ENCODE measurements around the gene CENPV. TPM values are rescaled to one million over a fixed set of nuclear protein-coding genes. Genes with fewer than 3 reads are reported as not detected.
"Not testable (repeated sequence)": the region's sequence is repeated elsewhere in the genome, so short reads cannot be mapped to it uniquely, and the experiment has no call there.

CENPV gene
- total and polyA plus RNA-seq, 5 experiments from 2014 or later: 24.7 to 30.9 (median 26.2) TPM

- Mint-ChIP-seq H3K4me3 (no peak overlapping the region), H3K9me3 (no peaks in the 10 kb centered on the region), H3K4me1 (peaks cover 0 to 2% (median 0%) of the 10 kb centered on the region in 4 donors), H3K27ac (peak overlapping the region in 2 of 10 donors; percentile 27 to 57), H3K36me3 (peaks cover 0 to 21% (median 16%) of the 10 kb centered on the region in 3 donors), H3K27me3 (no peaks in the 10 kb centered on the region)
- ATAC-seq (no peak), DNase-seq (no peak)
- POLR2A ChIA-PET: no interaction called here
Measured at GRCh38 chr17:16329519-16330271, 23.6 kb downstream of the CENPV start.

- Mint-ChIP-seq H3K4me3 (no peak overlapping the region), H3K36me3 (peaks cover 0 to 25% (median 16%) of the 10 kb centered on the region in 3 donors), H3K9me3 (no peaks in the 10 kb centered on the region), H3K27ac (peak overlapping the region in 1 of 10 donors; percentile 27), H3K27me3 (no peaks in the 10 kb centered on the region), H3K4me1 (peaks cover 0 to 2% (median 0%) of the 10 kb centered on the region in 4 donors)
- POLR2A ChIA-PET: no interaction called here
- DNase-seq (no peak), ATAC-seq (no peak)
Measured at GRCh38 chr17:16328997-16329396, 24.3 kb downstream of the CENPV start.

GRCh38 chr17:16327018-16327417 is 26.3 kb downstream of the CENPV start:
- DNase-seq: no peak
- Mint-ChIP-seq H3K36me3 (peaks cover 0 to 36% (median 21%) of the 10 kb centered on the region in 3 donors), H3K9me3 (no peaks in the 10 kb centered on the region), H3K27me3 (no peaks in the 10 kb centered on the region), H3K4me3 (no peak overlapping the region), H3K27ac (no peak overlapping the region), H3K4me1 (no peaks in the 10 kb centered on the region)
- POLR2A ChIA-PET: interaction anchor here (0.6 kb wide), 1 partner anchor 119 kb away, joined by 6 read pairs; no protein-coding TSS in a partner anchor
- ATAC-seq: no peak

- no peaks in the 10 kb centered on the region for H3K4me1 Mint-ChIP-seq
- H3K27ac Mint-ChIP-seq: no peak overlapping the region
- POLR2A ChIA-PET: no interaction called here
- DNase-seq (no peak), ATAC-seq (no peak)
- no peak overlapping the region for H3K4me3 Mint-ChIP-seq
- H3K27me3 Mint-ChIP-seq: no peaks in the 10 kb centered on the region
- no peaks in the 10 kb centered on the region for H3K9me3 Mint-ChIP-seq
- peaks cover 0 to 44% (median 26%) of the 10 kb centered on the region in 3 donors for H3K36me3 Mint-ChIP-seq
Measured at GRCh38 chr17:16325964-16326363, 27.3 kb downstream of the CENPV start.

- Mint-ChIP-seq H3K27me3 (no peaks in the 10 kb centered on the region), H3K36me3 (peaks cover 0 to 61% (median 28%) of the 10 kb centered on the region in 3 donors), H3K4me3 (no peak overlapping the region), H3K27ac (no peak overlapping the region), H3K9me3 (no peaks in the 10 kb centered on the region), H3K4me1 (no peaks in the 10 kb centered on the region)
- ATAC-seq (no peak), DNase-seq (no peak)
- POLR2A ChIA-PET: no interaction called here
Measured at GRCh38 chr17:16322636-16323035, 30.6 kb downstream of the CENPV start.

- H3K9me3 Mint-ChIP-seq: no peaks in the 10 kb centered on the region
- POLR2A ChIA-PET: no interaction called here
- no peak for ATAC-seq
- peaks cover 0 to 57% (median 23%) of the 10 kb centered on the region in 3 donors for H3K36me3 Mint-ChIP-seq
- DNase-seq: no peak
- peak overlapping the region in 3 of 10 donors; percentile 28 to 59 (median 53) for H3K27ac Mint-ChIP-seq
- peaks cover 0 to 5% (median 0%) of the 10 kb centered on the region in 4 donors for H3K4me1 Mint-ChIP-seq
- no peaks in the 10 kb centered on the region for H3K27me3 Mint-ChIP-seq
- H3K4me3 Mint-ChIP-seq: no peak overlapping the region
Measured at GRCh38 chr17:16319969-16320368, 33.3 kb downstream of the CENPV start.

GRCh38 chr17:16314859-16315258 is 38.4 kb downstream of the CENPV start:
- H3K36me3 Mint-ChIP-seq: peaks cover 0 to 55% (median 31%) of the 10 kb centered on the region in 3 donors
- ATAC-seq (no peak), DNase-seq (no peak)
- H3K9me3 Mint-ChIP-seq: no peaks in the 10 kb centered on the region
- POLR2A ChIA-PET: no interaction called here
- H3K27me3 Mint-ChIP-seq: no peaks in the 10 kb centered on the region
- H3K4me3 Mint-ChIP-seq: no peak overlapping the region
- H3K27ac Mint-ChIP-seq: no peak overlapping the region
- peaks cover 12 to 30% (median 24%) of the 10 kb centered on the region in 4 donors for H3K4me1 Mint-ChIP-seq

- H3K36me3 Mint-ChIP-seq: peaks cover 0 to 49% (median 30%) of the 10 kb centered on the region in 3 donors
- no peaks in the 10 kb centered on the region for H3K9me3 Mint-ChIP-seq
- peak overlapping the region in 1 of 10 donors; percentile 31 for H3K4me3 Mint-ChIP-seq
- H3K4me1 Mint-ChIP-seq: peaks cover 12 to 30% (median 24%) of the 10 kb centered on the region in 4 donors
- POLR2A ChIA-PET: interaction anchor here (1.2 kb wide), 1 partner anchor 28 kb away, joined by 3 read pairs; no protein-coding TSS in a partner anchor
- H3K27ac Mint-ChIP-seq: no peak overlapping the region
- ATAC-seq (no peak), DNase-seq (no peak)
- no peaks in the 10 kb centered on the region for H3K27me3 Mint-ChIP-seq
Measured at GRCh38 chr17:16314189-16314588, 39.1 kb downstream of the CENPV start.

- DNase-seq (peak in 1 of 10 donors; percentile 24), ATAC-seq (peak in 1 of 2 donors; percentile 44)
- H3K9me3 Mint-ChIP-seq: no peaks in the 10 kb centered on the region
- no peaks in the 10 kb centered on the region for H3K27me3 Mint-ChIP-seq
- POLR2A ChIA-PET: interaction anchor here (0.6 to 1.2 kb wide), 3 partner anchors 23 to 41 kb away, joined by 3 to 4 read pairs (median 3); no protein-coding TSS in a partner anchor
- H3K4me1 Mint-ChIP-seq: peaks cover 12 to 30% (median 24%) of the 10 kb centered on the region in 4 donors
- H3K36me3 Mint-ChIP-seq: peaks cover 0 to 48% (median 29%) of the 10 kb centered on the region in 3 donors
- H3K27ac Mint-ChIP-seq: peak overlapping the region in 5 of 10 donors; percentile 0 to 75 (median 34)
- H3K4me3 Mint-ChIP-seq: peak overlapping the region in 6 of 10 donors; percentile 1 to 73 (median 20)
Measured at GRCh38 chr17:16313139-16314090, 39.9 kb downstream of the CENPV start.

GRCh38 chr17:16312061-16312460 is 41.2 kb downstream of the CENPV start:
- H3K4me3 Mint-ChIP-seq, POLR2A ChIA-PET, ATAC-seq, DNase-seq, H3K27ac Mint-ChIP-seq, H3K9me3 Mint-ChIP-seq, H3K27me3 Mint-ChIP-seq: not testable (repeated sequence)
- H3K4me1 Mint-ChIP-seq: peaks cover 12 to 30% (median 24%) of the 10 kb centered on the region in 4 donors
- peaks cover 0 to 48% (median 30%) of the 10 kb centered on the region in 3 donors for H3K36me3 Mint-ChIP-seq

GRCh38 chr17:16306211-16306610 is 47.1 kb downstream of the CENPV start:
- Mint-ChIP-seq H3K36me3 (peaks cover 0 to 52% (median 16%) of the 10 kb centered on the region in 3 donors), H3K4me3 (no peak overlapping the region), H3K27ac (peak overlapping the region in 1 of 10 donors; percentile 8), H3K4me1 (peaks cover 9 to 19% (median 12%) of the 10 kb centered on the region in 4 donors), H3K9me3 (no peaks in the 10 kb centered on the region), H3K27me3 (no peaks in the 10 kb centered on the region)
- no peak for ATAC-seq
- POLR2A ChIA-PET: no interaction called here
- DNase-seq: no peak

- Mint-ChIP-seq H3K4me1 (peaks cover 0 to 11% (median 3%) of the 10 kb centered on the region in 4 donors), H3K4me3 (no peak overlapping the region), H3K27ac (peak overlapping the region in 3 of 10 donors; percentile 7 to 25 (median 17)), H3K27me3 (no peaks in the 10 kb centered on the region), H3K36me3 (peaks cover 0 to 54% (median 17%) of the 10 kb centered on the region in 3 donors), H3K9me3 (no peaks in the 10 kb centered on the region)
- DNase-seq (peak in 3 of 10 donors; percentile 12 to 43 (median 34)), ATAC-seq (peak; percentile 58 to 65)
- POLR2A ChIA-PET: interaction anchor here (0.7 to 1.1 kb wide), 2 partner anchors 13 to 20 kb away, joined by 3 read pairs; no protein-coding TSS in a partner anchor
Measured at GRCh38 chr17:16304830-16305229, 48.4 kb downstream of the CENPV start.

All from naive thymus-derived CD8-positive, alpha-beta T cell (primary cell).